Heart left ventricle (tissue), 13 donors: Measurements from ENCODE around the gene RPS18.

Source experiments
- CTCF ChIP-seq, 12 donors: fragments of 200-600 bp; sonication (generic) in 4 of 12; IDR thresholded peaks; one replicate each; pipeline versions ENCODE4 v1.5.0 to v1.8.0; 2018 to 2022; ENCODE audit warnings: antibody characterized with exemption in 12 of 12, mild to moderate bottlenecking in 5 of 12
- POLR2A ChIP-seq, 2 donors: fragments of 450-650 bp; IDR thresholded peaks; one replicate each; pipeline ENCODE4 v1.6.1; 2017; ENCODE audit warnings: antibody characterized with exemption in 2 of 2, mild to moderate bottlenecking in 2 of 2, moderate library complexity in 2 of 2
- donor health status: ischemic (EF 13 %, LVEDD 7.1; RV severe dilation, severe dysfunction).
- donor health status: DM: no; HTN: yes; CAD: no.
- donor health status: DM: no; HTN: no; CAD: no.
- donor health status: ischemic (EF 25% LVEDD 6.9; RV normal size, moderate dysfunction).
- donor health status: ischemic (EF 25% LVEDD 5.7; RV mildly dilated, moderate dysfunction).
- donor health status: ischemic (EF 35%, LVEDD 5.7; RV mildly dilated, moderate dysfunction).
- donor health status: nonischemic (EF 11% LVEDD 7.7; RV severe dilation, severe dysfunction).
- donor health status: DM: yes; HTN: yes; CAD: no.
- donor health status: PGD.
- donor health status: ischemic (EF 29% LVEDD 5.4; RV normal size, mild dysfunction).
- donor health status: nonischemic (EF 23%, LVEDD 6.1; RV moderate dilation, normal function).

GRCh38 chr6:33295621-33296369, 23.9 kb downstream of the RPS18 start:
- TF ChIP-seq POLR2A (IDR thresholded peaks at IDR 0.05) (no peak), CTCF (IDR thresholded peaks at IDR 0.05) (no peak)
